Naive thymus-derived CD8-positive, alpha-beta T cell (primary cell): ENCODE measurements around the gene IREB2. TPM values are rescaled to one million over a fixed set of nuclear protein-coding genes. Genes with fewer than 3 reads are reported as not detected.

Experiments
- ATAC-seq, 2 donors: fragments of 150-1000 bp; cut with Tn5 transposase in 1 of 2; sonication (Bioruptor Pico), chemical (Tn5 transposase) in 1 of 2; 1 replicate in 1 of 2; 2 replicates in 1 of 2; pipeline ENCODE4 v1.10.0; 2021; ENCODE audit warnings: mild to moderate bottlenecking in 2 of 2, moderate library complexity in 2 of 2
- POLR2A ChIA-PET: fragments of 350-600 bp; sonication (Branson Sonifier 250); formaldehyde crosslinking; loops from one replicate; lab custom pipeline; 2021; ENCODE audit warnings: antibody characterized with exemption; lab: Charles Lee
- DNase-seq, 10 donors: peaks; one replicate each; pipeline versions ENCODE4 v3.0.0 to v3.0.0-alpha.2; 2020 to 2022
- H3K27ac Mint-ChIP-seq, 10 donors: one replicate each; pipeline ENCODE4 v1.8.0; 2020 to 2022; ENCODE audit warnings: mild to moderate bottlenecking in 10 of 10, mixed read lengths in 10 of 10, moderate library complexity in 4 of 10, inconsistent platforms in 1 of 10
- H3K27me3 Mint-ChIP-seq, 5 donors: one replicate each; pipeline ENCODE4 v1.8.0; 2021 to 2022; ENCODE audit warnings: mixed read lengths in 5 of 5
- H3K36me3 Mint-ChIP-seq, 3 donors: one replicate each; pipeline ENCODE4 v1.8.0; 2020 to 2022; ENCODE audit warnings: mixed read lengths in 3 of 3, mild to moderate bottlenecking in 2 of 3, inconsistent platforms in 1 of 3
- H3K4me1 Mint-ChIP-seq, 4 donors: one replicate each; pipeline ENCODE4 v1.8.0; 2021 to 2022; ENCODE audit warnings: mixed read lengths in 4 of 4
- H3K4me3 Mint-ChIP-seq, 10 donors: one replicate each; pipeline ENCODE4 v1.8.0; 2020 to 2022; ENCODE audit warnings: mild to moderate bottlenecking in 10 of 10, mixed read lengths in 10 of 10, moderate library complexity in 6 of 10, inconsistent platforms in 1 of 10
- H3K9me3 Mint-ChIP-seq, 9 donors: one replicate each; pipeline ENCODE4 v1.8.0; 2020 to 2022; ENCODE audit warnings: mixed read lengths in 9 of 9, mild to moderate bottlenecking in 3 of 9, inconsistent platforms in 1 of 9, moderate library complexity in 1 of 9
- polyA plus RNA-seq, 3 donors: library from polyadenylated mRNA; unstranded; fragments of 300-500 nt; fragmentation: Illumina TruSeq; gene quantifications; one replicate each; pipeline ENCODE4 v1.2.3, GENCODE V29; 2021
- total RNA-seq, 8 experiments: library from RNA in 2 of 8; stranded (reverse) in 2 of 8; gene quantifications; one replicate each; pipeline ENCODE4 v1.2.3 and lab custom pipeline; 2021 to 2026

The IREB2 gene
- total and polyA plus RNA-seq, 5 experiments from 2014 or later = 15.7 to 77.4 (median 23.1) TPM

DNA sequence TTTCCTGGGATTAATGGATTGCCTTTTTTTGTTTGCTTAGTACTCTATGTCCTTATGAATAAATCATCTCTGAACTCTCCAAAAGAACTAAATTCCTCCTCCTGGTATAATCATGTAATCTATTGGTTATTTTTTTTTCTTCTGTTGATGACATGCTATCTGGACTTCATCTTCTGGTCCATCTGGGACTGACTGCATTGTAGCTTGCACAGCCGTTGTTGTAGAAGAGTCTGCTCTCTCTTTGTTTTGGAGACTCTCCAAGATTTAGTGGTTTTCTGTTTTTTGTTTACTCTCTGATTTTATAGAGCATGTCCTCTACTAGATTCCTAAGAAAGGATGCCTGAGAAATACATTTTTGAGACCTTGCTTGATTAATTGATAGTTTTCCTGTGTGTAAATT is 19.1 kb downstream of the IREB2 start:
- H3K4me1 Mint-ChIP-seq = peaks cover 44 to 94% (median 88%) of the 10 kb centered on the region in 4 donors
- H3K9me3 Mint-ChIP-seq = no peaks in the 10 kb centered on the region
- no peaks in the 10 kb centered on the region for H3K27me3 Mint-ChIP-seq
- peaks cover 0 to 27% (median 2%) of the 10 kb centered on the region in 3 donors for H3K36me3 Mint-ChIP-seq
- DNase-seq (no peak), ATAC-seq (no peak)
- POLR2A ChIA-PET = interaction anchor here (0.6 kb wide), 2 partner anchors 20 to 89 kb away, joined by 3 read pairs; no protein-coding TSS in a partner anchor
- H3K27ac Mint-ChIP-seq = peak overlapping the region in 8 of 10 donors; percentile 5 to 90 (median 61)
- H3K4me3 Mint-ChIP-seq = peak overlapping the region in 7 of 10 donors; percentile 2 to 53 (median 6)

DNA sequence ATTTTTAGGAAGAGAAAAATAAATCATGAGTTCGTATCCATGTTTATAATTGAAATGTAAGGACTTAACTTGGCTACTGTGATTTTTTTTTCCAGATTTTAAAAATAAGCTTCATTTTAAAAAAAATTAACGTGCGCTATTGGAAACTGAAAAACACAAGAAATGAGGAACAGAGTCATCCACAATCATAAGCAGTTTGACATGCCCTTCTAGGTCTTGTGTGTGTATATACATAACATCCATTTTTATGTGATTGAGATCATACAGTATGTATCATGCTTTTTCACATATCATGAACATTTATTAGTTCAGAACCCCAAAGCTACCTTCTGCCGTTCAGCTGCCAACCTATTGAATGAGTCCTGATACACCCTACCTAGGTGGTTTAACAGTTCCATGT is 22.7 kb downstream of the IREB2 start:
- H3K36me3 Mint-ChIP-seq = peaks cover 4 to 47% (median 15%) of the 10 kb centered on the region in 3 donors
- POLR2A ChIA-PET = interaction anchor here (1.0 kb wide), 1 partner anchor 23 kb away, joined by 3 read pairs; the partner anchor contains the start of gene IREB2
- no peak for DNase-seq
- H3K27ac Mint-ChIP-seq = peak overlapping the region in 8 of 10 donors; percentile 32 to 79 (median 52)
- peak overlapping the region in 4 of 10 donors; percentile 1 to 18 (median 2) for H3K4me3 Mint-ChIP-seq
- peaks cover 26 to 72% (median 61%) of the 10 kb centered on the region in 4 donors for H3K4me1 Mint-ChIP-seq
- H3K9me3 Mint-ChIP-seq = no peaks in the 10 kb centered on the region
- H3K27me3 Mint-ChIP-seq = no peaks in the 10 kb centered on the region
- ATAC-seq = no peak

DNA sequence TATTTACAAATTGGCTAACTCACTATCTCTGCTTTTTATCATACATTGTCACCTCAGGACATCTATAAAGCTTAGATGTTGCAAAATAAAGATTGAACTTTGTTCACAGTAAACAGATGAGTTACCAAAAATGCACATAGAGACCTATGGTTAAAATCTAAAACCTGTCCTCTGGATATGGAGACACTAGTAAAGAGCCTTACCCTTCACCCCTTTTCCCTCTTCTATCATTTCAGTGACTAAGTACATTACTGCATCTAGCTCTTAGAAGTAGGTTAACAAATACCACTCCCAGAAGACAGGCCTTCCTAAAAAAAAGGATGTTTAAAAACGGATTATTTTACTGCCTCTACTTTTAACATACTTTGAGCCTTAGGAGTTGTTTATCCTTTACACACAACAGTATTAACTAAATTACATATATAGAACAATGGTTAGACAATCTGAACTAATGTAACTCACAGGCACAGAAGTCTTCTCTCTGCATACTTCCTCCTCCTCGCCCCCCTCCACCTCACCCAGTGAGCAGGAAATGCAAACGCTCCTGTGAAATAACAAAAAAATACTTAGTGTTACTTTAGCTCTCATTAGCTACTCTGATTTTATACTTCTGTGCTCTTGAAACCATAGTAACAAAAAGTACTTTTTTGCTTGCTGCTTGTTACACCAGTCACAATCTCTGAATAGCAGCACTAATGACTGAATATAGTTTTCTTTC is 23.3 kb downstream of the IREB2 start:
- peak overlapping the region in 9 of 10 donors; percentile 11 to 79 (median 60) for H3K27ac Mint-ChIP-seq
- H3K36me3 Mint-ChIP-seq = peaks cover 4 to 52% (median 15%) of the 10 kb centered on the region in 3 donors
- peaks cover 26 to 66% (median 55%) of the 10 kb centered on the region in 4 donors for H3K4me1 Mint-ChIP-seq
- H3K27me3 Mint-ChIP-seq = no peaks in the 10 kb centered on the region
- H3K9me3 Mint-ChIP-seq = no peaks in the 10 kb centered on the region
- ATAC-seq = peak; percentile 59 to 83
- H3K4me3 Mint-ChIP-seq = peak overlapping the region in 8 of 10 donors; percentile 1 to 45 (median 24)
- peak in 5 of 10 donors; percentile 6 to 38 (median 17) for DNase-seq
- POLR2A ChIA-PET = interaction anchor here (1.0 kb wide), 1 partner anchor 23 kb away, joined by 3 read pairs; the partner anchor contains the start of gene IREB2

DNA sequence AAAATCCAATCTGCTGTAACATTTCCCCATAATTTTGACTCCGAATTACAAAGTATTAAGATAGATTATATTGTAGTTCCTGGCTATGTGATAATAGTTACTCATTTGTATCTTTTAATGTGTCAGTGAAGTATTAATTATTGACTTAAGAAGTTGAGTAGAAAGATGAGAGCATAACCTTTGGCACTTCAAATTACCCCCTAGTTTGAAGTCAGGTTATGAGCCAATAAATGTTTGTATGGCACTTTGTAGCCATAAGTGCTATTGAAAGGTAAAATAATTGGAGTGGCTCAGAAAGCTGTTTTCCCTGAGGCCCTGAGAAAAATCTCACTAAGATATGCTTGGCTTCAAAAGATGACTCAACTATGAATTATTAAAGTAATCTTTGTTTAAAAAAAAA is 31.0 kb downstream of the IREB2 start:
- peaks cover 0 to 6% (median 2%) of the 10 kb centered on the region in 4 donors for H3K4me1 Mint-ChIP-seq
- H3K9me3 Mint-ChIP-seq = no peaks in the 10 kb centered on the region
- peaks cover 4 to 84% (median 14%) of the 10 kb centered on the region in 3 donors for H3K36me3 Mint-ChIP-seq
- H3K27me3 Mint-ChIP-seq = no peaks in the 10 kb centered on the region
- no peak for DNase-seq
- no peak overlapping the region for H3K27ac Mint-ChIP-seq
- no peak overlapping the region for H3K4me3 Mint-ChIP-seq
- no peak for ATAC-seq
- POLR2A ChIA-PET = no interaction called here

DNA sequence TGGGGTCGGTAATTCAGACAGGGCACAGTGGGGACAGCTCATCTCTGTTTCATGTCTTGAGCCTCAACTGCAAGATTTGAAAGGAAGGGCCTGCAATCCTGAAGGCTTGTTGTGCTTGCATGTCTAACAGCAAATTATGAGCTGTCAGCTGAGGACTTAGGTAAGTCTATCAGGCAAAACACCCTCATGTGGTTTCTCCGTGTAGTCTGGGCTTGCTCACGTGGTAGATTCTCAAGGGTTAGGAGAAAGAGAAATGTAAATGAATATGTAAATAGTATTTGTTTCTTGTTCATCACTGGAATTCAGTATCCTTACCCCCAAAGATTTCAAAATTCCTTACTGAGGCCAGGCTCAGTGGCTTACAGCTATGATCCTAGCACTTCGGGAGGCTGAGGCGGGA is 39.3 kb downstream of the IREB2 start:
- no peak for ATAC-seq
- H3K27me3 Mint-ChIP-seq = no peaks in the 10 kb centered on the region
- POLR2A ChIA-PET = no interaction called here
- no peaks in the 10 kb centered on the region for H3K9me3 Mint-ChIP-seq
- H3K36me3 Mint-ChIP-seq = peaks cover 0 to 74% (median 16%) of the 10 kb centered on the region in 3 donors
- peak overlapping the region in 1 of 10 donors; percentile 5 for H3K27ac Mint-ChIP-seq
- no peaks in the 10 kb centered on the region for H3K4me1 Mint-ChIP-seq
- no peak overlapping the region for H3K4me3 Mint-ChIP-seq
- no peak for DNase-seq

DNA sequence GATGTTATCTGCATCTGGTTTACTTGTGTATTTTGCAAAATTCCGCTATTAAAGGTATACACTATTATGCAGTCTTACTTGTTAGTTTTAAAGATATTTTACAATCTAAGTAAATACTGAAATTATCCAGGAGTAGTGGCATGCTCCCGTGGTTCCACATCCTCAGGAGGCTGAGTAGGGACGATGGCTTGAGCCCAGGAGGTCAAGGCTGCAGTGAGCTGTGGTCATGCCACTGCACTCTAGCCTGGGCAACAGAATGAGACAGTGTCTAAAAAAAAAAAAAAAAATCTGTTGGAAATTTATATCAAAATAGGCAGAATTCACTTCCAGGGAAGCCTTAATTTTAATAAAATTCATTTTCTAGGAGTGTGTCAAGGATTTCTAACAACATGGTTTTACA is 41.6 kb downstream of the IREB2 start:
- POLR2A ChIA-PET = no interaction called here
- Mint-ChIP-seq H3K27ac (no peak overlapping the region), H3K36me3 (peaks cover 0 to 73% (median 21%) of the 10 kb centered on the region in 3 donors)

DNA sequence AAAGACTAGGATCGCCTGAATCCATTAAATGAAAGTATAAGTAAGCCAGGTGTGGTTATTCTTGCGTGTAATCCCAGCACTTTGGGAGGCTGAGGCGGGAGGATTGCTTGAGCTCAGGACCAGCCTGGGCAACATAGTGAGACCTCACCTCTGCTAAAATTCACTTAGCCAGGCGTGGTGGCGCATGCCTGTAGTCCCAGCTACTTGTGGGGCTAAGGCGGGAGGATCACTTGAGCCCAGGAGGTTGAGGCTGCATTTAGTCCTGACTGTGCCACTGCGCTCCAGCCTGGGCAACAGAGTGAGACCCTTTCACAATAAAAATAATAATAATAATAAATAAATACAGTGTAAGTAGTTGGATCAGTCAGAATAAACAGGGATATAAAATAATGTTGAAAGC is 43.9 kb downstream of the IREB2 start:
- DNase-seq (no peak), ATAC-seq (no peak)
- H3K4me3 Mint-ChIP-seq = no peak overlapping the region
- no peaks in the 10 kb centered on the region for H3K4me1 Mint-ChIP-seq
- H3K36me3 Mint-ChIP-seq = peaks cover 0 to 76% (median 16%) of the 10 kb centered on the region in 3 donors
- no peaks in the 10 kb centered on the region for H3K27me3 Mint-ChIP-seq
- POLR2A ChIA-PET = interaction anchor here (0.6 kb wide), 1 partner anchor 44 kb away, joined by 3 read pairs; the partner anchor contains the start of gene IREB2
- no peak overlapping the region for H3K27ac Mint-ChIP-seq
- no peaks in the 10 kb centered on the region for H3K9me3 Mint-ChIP-seq

More for the DNA sequence above, 41.6 kb downstream of the IREB2 start:
- DNase-seq (no peak), ATAC-seq (no peak)
- no peaks in the 10 kb centered on the region for H3K4me1 Mint-ChIP-seq
- H3K9me3 Mint-ChIP-seq = no peaks in the 10 kb centered on the region
- no peak overlapping the region for H3K4me3 Mint-ChIP-seq
- no peaks in the 10 kb centered on the region for H3K27me3 Mint-ChIP-seq

DNA sequence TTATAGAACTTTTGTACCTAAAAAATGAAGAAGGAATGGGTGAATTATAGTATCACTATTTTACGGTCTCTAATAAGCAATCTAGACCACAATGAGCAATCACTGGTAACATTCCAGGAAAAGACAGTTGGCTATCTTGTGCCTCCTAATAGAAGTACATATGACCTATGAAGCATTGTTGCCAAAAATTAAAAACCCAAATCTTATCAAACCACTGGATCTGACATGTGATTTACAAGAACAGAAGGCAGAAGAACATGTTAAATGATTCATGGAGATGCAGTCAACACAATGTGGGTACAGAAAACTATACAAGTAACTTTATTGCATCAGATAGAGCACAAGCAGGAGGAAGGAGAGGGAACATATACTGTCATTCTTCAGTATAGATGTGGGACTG is 54.9 kb downstream of the IREB2 start:
- Mint-ChIP-seq H3K9me3 (no peaks in the 10 kb centered on the region), H3K36me3 (peaks cover 0 to 89% (median 19%) of the 10 kb centered on the region in 3 donors), H3K27me3 (no peaks in the 10 kb centered on the region), H3K4me1 (peaks cover 1 to 11% (median 7%) of the 10 kb centered on the region in 4 donors), H3K27ac (peak overlapping the region in 6 of 10 donors; percentile 14 to 72 (median 40)), H3K4me3 (no peak overlapping the region)
- ATAC-seq = no peak
- no peak for DNase-seq
- POLR2A ChIA-PET = no interaction called here

DNA sequence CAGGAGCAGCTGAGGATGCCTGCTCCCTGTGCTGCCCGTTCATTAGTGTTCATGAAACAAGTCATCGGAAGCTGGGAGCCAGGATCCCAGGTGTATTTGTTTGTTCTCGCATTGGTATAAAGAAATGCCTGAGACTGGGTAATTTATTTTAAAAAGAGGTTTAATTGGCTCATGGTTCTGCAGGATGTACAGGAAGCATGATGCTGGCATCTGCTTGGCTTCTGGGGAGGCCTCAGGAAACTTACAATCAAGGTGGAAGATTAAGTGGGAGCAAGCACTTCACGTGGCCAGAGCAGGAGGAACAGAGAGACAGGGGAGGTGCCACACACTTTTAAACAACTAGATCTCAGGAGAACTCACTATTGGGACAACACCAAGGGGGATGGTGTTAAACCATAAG is 63.8 kb downstream of the IREB2 start:
- H3K27ac Mint-ChIP-seq = peak overlapping the region in 2 of 10 donors; percentile 48 to 65
- peaks cover 4 to 43% (median 17%) of the 10 kb centered on the region in 3 donors for H3K36me3 Mint-ChIP-seq
- ATAC-seq = no peak
- H3K4me1 Mint-ChIP-seq = peaks cover 2 to 6% (median 4%) of the 10 kb centered on the region in 4 donors
- DNase-seq = no peak
- peaks cover 0 to 4% (median 0%) of the 10 kb centered on the region in 9 donors for H3K9me3 Mint-ChIP-seq
- H3K4me3 Mint-ChIP-seq = no peak overlapping the region
- H3K27me3 Mint-ChIP-seq = no peaks in the 10 kb centered on the region
- POLR2A ChIA-PET = no interaction called here

DNA sequence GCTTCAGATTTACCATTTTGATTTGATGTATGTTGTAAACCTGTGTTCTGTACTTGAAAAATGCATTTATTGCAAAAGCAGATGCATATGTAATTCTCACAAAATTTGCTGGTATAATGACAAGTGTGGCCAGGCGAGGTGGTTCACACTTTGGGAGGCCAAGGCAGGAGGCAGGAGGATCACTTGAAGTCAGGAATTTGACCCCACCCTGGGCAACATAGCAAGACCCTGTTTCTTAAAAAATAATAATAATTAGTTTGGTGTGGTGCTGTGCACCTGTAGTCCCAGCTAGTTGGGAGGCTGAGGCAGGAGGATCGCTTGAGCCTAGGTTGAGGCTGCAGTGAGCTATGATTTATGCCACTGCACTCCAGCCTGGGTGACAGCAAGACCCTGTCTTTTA is 64.6 kb downstream of the IREB2 start:
- no peak for ATAC-seq
- POLR2A ChIA-PET = no interaction called here

DNA sequence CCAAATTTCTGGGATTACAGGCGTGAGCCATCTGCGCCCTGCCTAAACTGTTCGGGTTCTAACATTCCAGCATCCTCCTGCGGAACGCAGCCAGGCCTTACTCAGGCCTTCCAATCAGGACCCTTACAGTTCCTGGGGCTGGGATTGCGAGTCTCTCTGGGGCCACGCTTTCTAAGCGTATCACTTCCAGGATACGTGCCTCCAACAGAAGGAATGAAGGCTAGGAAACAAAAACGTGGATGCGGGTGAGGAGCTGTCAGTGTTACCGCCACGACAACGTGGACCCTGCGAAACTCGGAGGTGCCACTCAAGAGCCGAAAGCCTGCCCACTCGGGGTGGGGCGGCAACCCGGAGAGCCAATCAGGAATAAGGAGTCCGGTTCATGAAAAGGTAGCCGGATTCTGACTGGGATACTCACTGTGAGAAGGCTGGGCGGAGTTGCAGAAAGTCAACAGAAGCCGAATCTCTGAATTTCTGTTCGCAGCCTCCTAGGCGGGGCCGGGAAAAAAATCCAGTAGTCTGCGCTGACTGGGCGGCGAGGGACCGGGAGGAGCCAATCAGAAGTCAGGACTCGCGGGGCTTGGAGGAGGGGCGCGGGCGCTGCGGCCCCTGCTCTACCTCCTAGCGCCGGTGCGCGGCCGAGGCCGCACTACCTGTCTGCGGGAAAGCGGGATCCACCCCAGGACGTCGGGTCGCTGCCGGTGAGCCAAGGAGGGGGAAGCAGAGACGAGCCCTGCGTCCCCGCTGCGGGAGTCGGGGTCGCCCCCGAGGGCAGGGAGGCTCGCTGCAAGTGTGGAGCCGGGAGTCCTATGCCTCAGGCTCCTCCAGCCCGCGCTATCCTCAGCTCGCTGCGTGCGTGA is 69.2 kb downstream of the IREB2 start, which contains the start of gene HYKK:
Gene HYKK, plus strand, starts transcription at position 607 of the 860 bp plus-strand sequence. CDS start 5,512 bp downstream, outside the sequence.
- Mint-ChIP-seq H3K36me3 (peaks cover under 1 to 2% (median under 1%) of the 10 kb centered on the region in 3 donors), H3K4me1 (peaks cover 10 to 29% (median 24%) of the 10 kb centered on the region in 4 donors), H3K9me3 (no peaks in the 10 kb centered on the region), H3K4me3 (peak within 1 kb of the TSS; percentile 86 to 98 (median 94)), H3K27me3 (peaks cover 0 to 7% (median 0%) of the 10 kb centered on the region in 5 donors), H3K27ac (peak within 1 kb of the TSS; percentile 59 to 90 (median 78))
- DNase-seq (peak; percentile 38 to 80 (median 68)), ATAC-seq (peak; percentile 85 to 91)
- POLR2A ChIA-PET = interaction anchor here (0.6 to 2.0 kb wide), 3 partner anchors 33 to 67 kb away, joined by 3 to 11 read pairs (median 4); partner anchors contain the start of gene PSMA4

More for the DNA sequence above, 64.6 kb downstream of the IREB2 start:
- no peak for DNase-seq
- H3K36me3 Mint-ChIP-seq = peaks cover 4 to 35% (median 14%) of the 10 kb centered on the region in 3 donors
- no peak overlapping the region for H3K4me3 Mint-ChIP-seq
- H3K27me3 Mint-ChIP-seq = no peaks in the 10 kb centered on the region
- H3K27ac Mint-ChIP-seq = peak overlapping the region in 1 of 10 donors; percentile 11
- peaks cover 6 to 11% (median 9%) of the 10 kb centered on the region in 4 donors for H3K4me1 Mint-ChIP-seq
- H3K9me3 Mint-ChIP-seq = peaks cover 0 to 4% (median 0%) of the 10 kb centered on the region in 9 donors

DNA sequence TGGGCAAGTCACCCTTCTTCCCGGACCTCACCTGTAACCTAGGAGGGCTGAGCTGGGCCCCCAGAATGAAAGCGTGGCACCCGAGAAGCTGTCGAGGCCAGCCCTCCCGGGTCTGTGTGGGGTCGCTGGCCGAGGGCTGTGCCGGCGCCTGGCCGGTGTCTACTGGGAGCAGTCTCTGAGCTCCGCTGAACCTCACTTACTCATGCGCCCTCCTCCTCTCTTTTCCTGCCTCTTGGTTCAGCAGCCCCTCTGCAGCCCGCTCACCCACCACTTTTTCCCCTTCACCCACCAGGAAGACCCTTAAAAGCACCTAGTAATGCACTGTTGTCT is 69.8 kb downstream of the IREB2 start:
- POLR2A ChIA-PET = interaction anchor here (0.7 to 2.0 kb wide), 3 partner anchors 33 to 70 kb away, joined by 3 to 11 read pairs (median 4); partner anchors contain the start of genes IREB2 and PSMA4
- Mint-ChIP-seq H3K27me3 (peaks cover 0 to 7% (median 0%) of the 10 kb centered on the region in 5 donors), H3K4me1 (peaks cover 10 to 29% (median 24%) of the 10 kb centered on the region in 4 donors), H3K4me3 (peak overlapping the region; percentile 86 to 98 (median 94)), H3K9me3 (no peaks in the 10 kb centered on the region), H3K36me3 (peaks cover 0 to 1% (median 0%) of the 10 kb centered on the region in 3 donors), H3K27ac (peak overlapping the region; percentile 28 to 88 (median 78))
- DNase-seq (peak in 1 of 10 donors; percentile 61), ATAC-seq (peak in 1 of 2 donors; percentile 43)
